Motor neuron (in vitro differentiated cells): ENCODE data around the gene DIS3L2. TPM values are rescaled to one million over a fixed set of nuclear protein-coding genes. Genes with fewer than 3 reads are reported as not detected.
A peak's percentile ranks its signal among the peaks of the same experiment; 100 is the strongest.

Experiments used
- ATAC-seq, 8 experiments: fragments of 200-7000 bp; cut with Tn5 transposase; replicated peaks in 6 of 8; 2 replicates each; pipeline ENCODE4 v1.8.0; 2021; ENCODE audit warnings: mild to moderate bottlenecking in 8 of 8, moderate library complexity in 8 of 8
- H3K27ac ChIP-seq, 2 donors: fragments of 250-450 bp; sonication (Bioruptor Pico); 2 replicates each; pipeline ENCODE4 v1.9.0; 2021; ENCODE audit warnings: antibody characterized with exemption in 2 of 2, mild to moderate bottlenecking in 2 of 2, moderate library complexity in 1 of 2
- H3K4me1 ChIP-seq, 2 donors: fragments of 250-450 bp; sonication (Bioruptor Pico); replicated peaks in 1 of 2; 2 replicates each; pipeline ENCODE4 v1.6.1; 2021; ENCODE audit warnings: antibody characterized with exemption in 2 of 2, mild to moderate bottlenecking in 2 of 2, moderate library complexity in 1 of 2
- H3K4me3 ChIP-seq, 5 donors: fragments of 250-450 bp; sonication (Bioruptor Pico); 2 replicates each; pipeline ENCODE4 v1.9.0; 2021; ENCODE audit warnings: antibody characterized with exemption in 5 of 5, mild to moderate bottlenecking in 5 of 5, moderate library complexity in 4 of 5
- WGBS, 10 experiments: fragments of 450-650 bp; shearing (Covaris generic); methylation state at CpG; one replicate each; pipeline ENCODE4 v1.0.0; 2022; 5-methylcytosine and 5-hydroxymethylcytosine counted together
- in situ Hi-C, 9 experiments: fragments of 400-800 bp; cut with MboI; loops; one replicate each; pipeline ENCODE4 v1.15.0; 2021; ENCODE audit warnings: low sequenced_read_pairs in 9 of 9, low pct_unique_long_range_greater_than_20kb in 2 of 9; ENCODE audit not compliant: unreplicated experiment in 9 of 9
- total RNA-seq, 8 experiments: library from RNA; unstranded; fragments of 300-600 nt; gene quantifications; 2 replicates each; pipeline versions ENCODE4 v1.2.3 to v1.2.4, GENCODE V29; 2022

The DIS3L2 gene
- total RNA-seq, 8 experiments from 2014 or later: 10.6 to 33.1 (median 21.8) TPM

DNA sequence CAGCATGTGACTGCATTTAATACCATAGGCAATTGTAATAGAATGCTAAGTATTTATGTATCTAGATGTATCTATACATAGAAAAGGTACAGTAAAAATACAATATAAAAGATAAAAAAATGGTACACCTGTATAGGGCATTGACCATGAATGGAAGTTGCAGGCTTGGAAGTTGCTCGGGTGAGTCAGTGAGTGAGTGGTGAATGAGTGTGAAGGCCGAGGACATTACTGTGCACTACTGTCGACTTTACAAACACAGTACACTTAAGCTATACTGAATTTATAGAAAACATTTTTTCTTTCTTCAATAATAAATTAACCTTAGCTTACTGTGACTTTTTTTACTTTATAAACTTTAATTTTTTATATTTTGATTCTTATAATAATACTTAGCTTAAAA is 8.9 kb downstream of the DIS3L2 start:
- no peak for ATAC-seq
- 84 to 100% (median 96%) methylated on average over 1 to 3 of the region's 3 CpGs for WGBS, 10 experiments
- no peak overlapping the region for H3K4me3 ChIP-seq
- no peaks in the 10 kb centered on the region for H3K4me1 ChIP-seq
- no peak overlapping the region for H3K27ac ChIP-seq
- in situ Hi-C loops: no loop called here

DNA sequence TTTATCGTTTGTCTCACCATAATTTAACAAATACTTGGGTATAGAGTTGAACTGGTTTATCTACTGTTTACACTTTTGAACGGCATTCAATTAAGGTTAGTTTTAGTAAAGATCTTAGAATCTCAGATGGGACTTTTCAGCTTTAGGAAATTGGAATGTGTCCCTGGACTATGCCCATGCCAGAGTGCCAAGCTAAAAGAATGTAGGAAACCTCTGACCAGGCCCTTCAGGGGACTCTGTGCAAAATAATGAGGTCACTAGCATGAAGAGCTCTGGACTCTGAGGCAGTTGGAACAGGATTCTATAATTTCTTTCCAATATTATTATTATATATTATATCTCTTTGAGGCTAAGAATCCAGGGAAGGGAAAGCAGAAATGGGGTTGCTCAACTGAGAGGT is 13.5 kb downstream of the DIS3L2 start:
- ATAC-seq: no peak
- WGBS, 10 experiments: 88 to 100% (median 96%) methylated on average over 1 to 2 of the region's 2 CpGs
- in situ Hi-C loops: no loop called here

GRCh38 chr2:231977430-231977829 is 15.9 kb downstream of the DIS3L2 start:
- in situ Hi-C loops: no loop called here
- Histone ChIP-seq H3K4me1 (no peaks in the 10 kb centered on the region), H3K4me3 (no peak overlapping the region), H3K27ac (no peak overlapping the region)
- ATAC-seq: no peak
- 62 to 100% (median 93%) methylated on average over 1 to 2 of the region's 2 CpGs; no CpG with 5 or more reads in 3 of the 10 experiments for WGBS, 10 experiments

More for the DNA sequence above, 13.5 kb downstream of the DIS3L2 start:
- no peak overlapping the region for H3K27ac ChIP-seq
- H3K4me3 ChIP-seq: no peak overlapping the region
- H3K4me1 ChIP-seq: no peaks in the 10 kb centered on the region

GRCh38 chr2:231984992-231985391 is 23.5 kb downstream of the DIS3L2 start:
- H3K4me3 ChIP-seq: no peak overlapping the region
- WGBS, 10 experiments: 0 to 100% (median 8%) methylated on average over 1 of the region's 1 CpG; no CpG with 5 or more reads in 4 of the 10 experiments
- in situ Hi-C loops: no loop called here
- H3K27ac ChIP-seq: no peak overlapping the region
- no peak for ATAC-seq
- peaks cover 0 to 7% of the 10 kb centered on the region in 2 donors for H3K4me1 ChIP-seq

- 78 to 100% (median 87%) methylated on average over 1 to 6 of the region's 8 CpGs; no CpG with 5 or more reads in 4 of the 10 experiments for WGBS, 10 experiments
- no peak overlapping the region for H3K4me3 ChIP-seq
- peaks cover 0 to 9% of the 10 kb centered on the region in 2 donors for H3K4me1 ChIP-seq
- in situ Hi-C loops: no loop called here
- H3K27ac ChIP-seq: no peak overlapping the region
- ATAC-seq: no peak
Observed at GRCh38 chr2:231985823-231986261, 24.3 kb downstream of the DIS3L2 start.

GRCh38 chr2:231987124-231987727 is 25.7 kb downstream of the DIS3L2 start:
- in situ Hi-C loops: no loop called here
- WGBS, 10 experiments: 0 to 100% (median 83%) methylated on average over 1 to 5 of the region's 5 CpGs; no CpG with 5 or more reads in 1 of the 10 experiments
- Histone ChIP-seq H3K4me3 (no peak overlapping the region), H3K27ac (no peak overlapping the region), H3K4me1 (peaks cover 0 to 9% of the 10 kb centered on the region in 2 donors)
- ATAC-seq: peak in 3 of 8 experiments; percentile 49 to 92 (median 60)

DNA sequence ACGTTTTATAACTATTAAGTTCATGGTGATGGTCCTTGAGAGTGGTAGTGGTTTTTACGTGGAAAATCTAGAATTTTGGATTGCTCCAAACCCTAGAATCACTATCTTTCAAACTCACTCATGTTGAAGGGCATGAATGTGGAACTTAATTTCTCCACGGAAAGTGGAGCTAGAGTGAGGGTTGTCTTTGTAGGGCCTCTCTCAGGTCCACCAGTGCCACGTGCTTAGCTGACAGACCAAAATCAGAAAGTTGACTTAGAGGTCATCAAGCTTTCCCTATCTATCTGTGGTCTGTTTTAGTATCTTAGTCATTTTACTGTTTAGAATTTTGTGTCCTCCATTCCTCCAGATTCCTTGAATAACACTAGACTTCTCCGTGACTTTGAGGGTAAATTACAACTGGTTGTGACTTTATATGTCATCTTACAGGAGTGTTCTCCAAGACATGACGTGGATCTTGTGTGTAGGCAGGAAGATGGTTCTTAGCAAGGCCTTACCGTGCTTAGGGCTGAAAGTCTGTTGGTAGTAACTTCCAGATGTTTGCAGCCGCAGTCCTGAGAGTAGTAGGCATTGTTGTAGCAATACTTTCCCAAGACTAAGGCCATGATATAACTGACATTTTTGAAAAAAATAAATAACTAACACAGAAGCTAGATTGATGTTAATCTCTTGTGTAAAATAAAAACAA is 26.8 kb downstream of the DIS3L2 start:
- in situ Hi-C loops: no loop called here
- 42 to 100% (median 89%) methylated on average over 1 to 8 of the region's 8 CpGs; no CpG with 5 or more reads in 1 of the 10 experiments for WGBS, 10 experiments
- ATAC-seq: no peak

DNA sequence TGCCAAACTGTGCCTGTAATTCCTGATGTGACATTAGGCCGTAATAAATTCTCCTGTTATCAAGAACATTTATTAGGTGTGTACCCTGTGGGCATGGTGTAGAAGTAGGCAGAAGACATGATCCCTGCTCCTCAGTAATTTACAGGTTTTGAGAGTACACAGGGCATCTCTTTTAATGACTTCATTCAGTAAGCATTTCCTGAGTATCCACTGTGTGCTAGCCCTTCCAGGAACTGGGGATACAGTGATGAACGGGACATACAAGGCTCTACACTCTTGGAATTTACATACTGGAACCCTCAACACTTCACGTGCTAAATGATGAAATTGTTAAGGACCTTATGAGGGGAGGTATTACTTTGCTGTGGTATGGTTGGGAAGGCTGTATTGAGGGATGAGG is 30.2 kb downstream of the DIS3L2 start:
- H3K27ac ChIP-seq: no peak overlapping the region
- H3K4me1 ChIP-seq: peaks cover 0 to 9% of the 10 kb centered on the region in 2 donors
- H3K4me3 ChIP-seq: no peak overlapping the region
- in situ Hi-C loops: no loop called here
- 0 to 97% (median 87%) methylated on average over 1 to 3 of the region's 3 CpGs; no CpG with 5 or more reads in 2 of the 10 experiments for WGBS, 10 experiments
- no peak for ATAC-seq

More for the DNA sequence above, 26.8 kb downstream of the DIS3L2 start:
- H3K4me3 ChIP-seq: no peak overlapping the region
- peaks cover 0 to 9% of the 10 kb centered on the region in 2 donors for H3K4me1 ChIP-seq
- H3K27ac ChIP-seq: no peak overlapping the region

DNA sequence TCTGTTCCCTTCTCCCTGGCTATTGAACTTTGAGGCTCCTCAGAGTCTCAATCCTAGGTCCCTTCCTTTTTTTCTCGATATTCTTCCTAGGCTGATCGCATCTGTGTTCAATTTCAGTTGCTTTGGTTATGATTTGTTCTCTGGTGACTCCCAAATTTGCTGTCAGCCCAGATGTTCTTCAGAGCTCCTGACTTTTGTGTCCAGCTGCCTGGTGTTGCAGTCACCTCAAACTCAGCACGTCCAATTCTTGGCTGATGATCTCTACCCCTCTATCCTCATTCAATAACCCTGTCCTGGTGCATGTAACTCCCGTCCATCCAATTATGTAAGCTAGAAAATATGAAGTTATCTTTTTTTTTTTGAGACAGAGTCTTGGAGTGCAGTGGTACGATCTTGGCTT is 31.4 kb downstream of the DIS3L2 start:
- H3K27ac ChIP-seq: no peak overlapping the region
- no peak for ATAC-seq
- H3K4me1 ChIP-seq: peaks cover 0 to 9% of the 10 kb centered on the region in 2 donors
- H3K4me3 ChIP-seq: no peak overlapping the region
- in situ Hi-C loops: no loop called here
- WGBS, 10 experiments: 10 to 100% (median 75%) methylated on average over 1 to 5 of the region's 5 CpGs

DNA sequence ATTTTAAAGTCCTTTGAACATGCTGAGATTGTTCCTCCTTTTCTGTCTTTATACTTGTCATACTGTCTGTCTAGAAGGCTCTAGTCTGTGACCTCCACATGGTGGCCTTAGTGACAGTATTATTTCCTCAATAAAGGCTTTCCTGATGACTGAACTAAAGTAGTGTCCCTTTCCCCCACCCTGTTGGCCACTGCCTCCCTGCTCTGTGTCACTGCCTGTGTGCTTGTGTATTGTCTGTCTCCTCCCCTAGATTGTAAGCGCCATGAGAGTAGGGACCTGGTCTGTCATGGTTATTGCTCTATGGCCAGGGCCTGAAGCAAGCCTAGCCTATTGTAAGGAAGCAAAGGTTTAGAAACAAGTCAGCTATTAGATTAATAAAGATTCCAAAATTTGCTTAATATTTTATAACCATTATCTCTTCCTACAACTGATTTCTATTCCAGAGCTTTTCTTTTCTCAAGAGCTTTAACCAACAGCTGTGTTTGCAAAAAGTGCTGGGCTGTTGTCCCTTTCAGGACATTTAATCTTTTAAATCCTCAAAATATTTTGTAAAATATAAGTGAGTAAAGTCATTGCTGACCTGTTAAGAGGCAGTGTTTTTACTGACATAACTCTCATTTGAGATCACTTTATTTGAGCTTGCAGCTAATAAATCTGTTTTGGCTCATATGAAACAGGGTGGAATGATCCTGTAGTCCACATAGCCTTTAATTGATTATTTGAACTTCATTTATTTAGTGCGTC is 35.5 kb downstream of the DIS3L2 start:
- ATAC-seq: no peak
- no peak overlapping the region for H3K27ac ChIP-seq
- in situ Hi-C loops: no loop called here
- no peaks in the 10 kb centered on the region for H3K4me1 ChIP-seq
- H3K4me3 ChIP-seq: no peak overlapping the region
- 100% methylated on average over 1 to 2 of the region's 2 CpGs; no CpG with 5 or more reads in 1 of the 10 experiments for WGBS, 10 experiments

DNA sequence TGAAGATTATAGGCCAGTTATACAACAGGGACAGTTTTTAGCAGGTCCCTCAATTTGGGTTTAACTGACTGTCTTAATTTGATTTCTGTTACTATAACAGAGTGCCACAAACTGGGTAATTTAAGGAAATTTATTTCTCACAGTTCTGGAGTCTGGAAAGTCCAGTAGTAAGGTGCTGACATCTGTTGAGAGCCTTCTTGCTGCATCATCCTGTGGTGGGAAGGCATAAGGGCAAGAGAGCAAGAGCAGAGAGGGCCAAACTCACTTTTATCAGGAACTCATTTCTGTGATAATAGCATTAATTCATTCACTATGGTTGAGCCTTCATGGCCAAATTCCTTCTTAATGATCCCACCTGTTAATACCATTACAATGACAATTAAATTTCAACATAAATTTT is 36.5 kb downstream of the DIS3L2 start:
- ATAC-seq: no peak
- in situ Hi-C loops: no loop called here

DNA sequence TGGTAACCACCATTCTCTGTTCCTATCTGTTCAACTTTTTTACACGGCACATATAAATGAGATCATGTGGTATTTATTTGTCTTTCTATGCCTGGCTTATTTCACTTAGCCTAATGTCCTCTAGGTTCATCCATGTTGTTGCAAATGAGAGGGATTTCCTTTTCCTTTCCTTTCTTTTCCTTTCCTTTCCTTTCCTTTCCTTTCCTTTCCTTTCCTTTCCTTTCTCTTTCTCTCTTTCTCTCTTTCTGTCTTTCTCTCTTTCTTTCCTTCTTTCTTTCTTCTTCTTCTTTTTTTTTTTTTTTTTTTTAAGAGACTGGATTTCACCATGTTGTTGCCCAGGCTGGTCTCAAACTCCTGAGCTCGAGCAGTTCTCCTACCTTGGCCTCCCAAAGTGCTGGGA is 38.9 kb downstream of the DIS3L2 start:
- 81 to 100% (median 95%) methylated on average over 1 to 2 of the region's 2 CpGs; no CpG with 5 or more reads in 2 of the 10 experiments for WGBS, 10 experiments
- in situ Hi-C loops: no loop called here
- no peaks in the 10 kb centered on the region for H3K4me1 ChIP-seq
- no peak overlapping the region for H3K27ac ChIP-seq
- H3K4me3 ChIP-seq: no peak overlapping the region
- no peak for ATAC-seq

More for the DNA sequence above, 36.5 kb downstream of the DIS3L2 start:
- H3K4me3 ChIP-seq: no peak overlapping the region
- no peak overlapping the region for H3K27ac ChIP-seq
- no peaks in the 10 kb centered on the region for H3K4me1 ChIP-seq

DNA sequence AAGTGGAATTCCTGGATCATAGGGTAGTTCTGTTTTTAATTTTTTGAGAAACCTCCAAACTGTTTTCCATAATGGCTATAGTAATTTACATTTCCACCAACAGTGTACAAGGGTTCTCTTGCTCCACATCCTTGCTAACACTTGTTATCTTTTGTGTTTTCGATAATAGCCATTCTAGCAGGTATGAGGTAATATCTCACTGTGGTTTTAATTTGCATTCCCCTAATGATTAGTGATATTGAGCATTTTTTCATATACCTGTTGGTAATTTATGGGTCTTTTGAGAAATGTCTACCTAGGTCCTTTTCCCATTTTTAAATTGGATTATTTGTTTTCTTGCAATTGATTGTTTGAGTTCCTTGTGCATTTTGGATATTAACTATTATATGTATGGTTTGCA is 39.6 kb downstream of the DIS3L2 start:
- Histone ChIP-seq H3K4me1 (no peaks in the 10 kb centered on the region), H3K27ac (no peak overlapping the region), H3K4me3 (no peak overlapping the region)
- in situ Hi-C loops: no loop called here
- 80 to 100% (median 100%) methylated on average over 1 of the region's 1 CpG; no CpG with 5 or more reads in 1 of the 10 experiments for WGBS, 10 experiments
- no peak for ATAC-seq
